Endothelial cell of umbilical vein (primary cell): ENCODE data around the gene OPCML. TPM values are rescaled to one million over a fixed set of nuclear protein-coding genes. Genes with fewer than 3 reads are reported as not detected.

Experiments
- BruUV-seq: library from RNA; stranded (reverse); fragments of 400-500 nt; replicated peaks from 2 replicates; lab custom pipeline; 2021; lab: Mats Ljungman, UMichigan
- CTCF ChIA-PET: fragments of 300-600, 350-600 bp; sonication (Branson Sonifier 250); formaldehyde crosslinking; loops from one replicate; lab custom pipeline; 2021; ENCODE audit warnings: antibody characterized with exemption, inconsistent platforms; lab: Charles Lee
- POLR2A ChIA-PET: fragments of 300-600, 350-600 bp; sonication (Branson Sonifier 250); formaldehyde crosslinking; loops from one replicate; lab custom pipeline; 2021; ENCODE audit warnings: antibody characterized with exemption, inconsistent platforms; lab: Charles Lee
- DNase-seq: peaks from one replicate; pipeline ENCODE4 v3.0.0-alpha.2; 2011; ENCODE audit warnings: low read depth, low spot score
- FAIRE-seq: peaks from 2 replicates; lab custom pipeline; 2011; peaks lifted over from hg19 to GRCh38; lab: Jason Lieb, UNC
- H2AFZ ChIP-seq: 2 replicates; pipeline ENCODE4 v1.6.0; 2012; ENCODE audit warnings: low read depth, low read length, control low read depth, inconsistent platforms
- H3K27ac ChIP-seq: 2 replicates; pipeline ENCODE4 v1.5.1; 2011; ENCODE audit warnings: low read depth, mild to moderate bottlenecking, control low read depth, low read length, moderate library complexity; ENCODE audit not compliant: insufficient read depth
- H3K27me3 ChIP-seq, 2 experiments: 2 replicates each; pipeline versions ENCODE4 v1.6.0 to v1.6.1; 2011; ENCODE audit warnings: low read length in 2 of 2, mixed read lengths in 1 of 2; ENCODE audit not compliant: control insufficient read depth in 2 of 2, insufficient read depth in 2 of 2
- H3K36me3 ChIP-seq, 2 experiments: 2 replicates in 1 of 2; 3 replicates in 1 of 2; pipeline ENCODE4 v1.5.1; 2011; ENCODE audit warnings: low read length in 2 of 2, mild to moderate bottlenecking in 1 of 2, moderate library complexity in 1 of 2; ENCODE audit not compliant: control insufficient read depth in 2 of 2, insufficient read depth in 2 of 2; ENCODE audit errors: extremely low read depth in 1 of 2
- H3K4me1 ChIP-seq: 3 replicates; pipeline ENCODE4 v1.5.1; 2011; ENCODE audit warnings: mild to moderate bottlenecking, low read length; ENCODE audit not compliant: control insufficient read depth, insufficient read depth; ENCODE audit errors: extremely low read depth
- H3K4me2 ChIP-seq: 2 replicates; pipeline ENCODE4 v1.6.1; 2011; ENCODE audit warnings: low read length, control low read depth, mixed read lengths; ENCODE audit not compliant: insufficient read depth
- H3K4me3 ChIP-seq, 3 experiments: fragments of 200-600 bp in 1 of 3; sonication (generic), shearing (Covaris generic) in 1 of 3; replicated peaks in 1 of 3; 2 replicates each; pipeline ENCODE4 v1.5.1; 2011 to 2016; ENCODE audit warnings: control low read depth in 3 of 3, low read length in 3 of 3, mild to moderate bottlenecking in 2 of 3, inconsistent platforms in 1 of 3, low read depth in 1 of 3, moderate library complexity in 1 of 3; ENCODE audit not compliant: insufficient read depth in 1 of 3
- H3K79me2 ChIP-seq: 2 replicates; pipeline ENCODE4 v1.6.0; 2012; ENCODE audit warnings: low read length, inconsistent platforms; ENCODE audit not compliant: control insufficient read depth, insufficient read depth
- H3K9ac ChIP-seq: replicated peaks from 2 replicates; pipeline ENCODE3; 2011; ENCODE audit warnings: low read length, control low read depth; ENCODE audit not compliant: insufficient read depth; ENCODE audit errors: extremely low read depth
- H3K9me1 ChIP-seq: replicated peaks from 3 replicates; pipeline ENCODE4 v1.6.0; 2011; ENCODE audit warnings: mild to moderate bottlenecking, low read length; ENCODE audit not compliant: control insufficient read depth, insufficient read depth; ENCODE audit errors: extremely low read depth
- H3K9me3 ChIP-seq: replicated peaks from 2 replicates; pipeline ENCODE4 v1.5.1; 2012; ENCODE audit warnings: low read length, inconsistent platforms; ENCODE audit not compliant: control insufficient read depth, insufficient read depth
- H4K20me1 ChIP-seq: replicated peaks from 2 replicates; pipeline ENCODE3; 2011; ENCODE audit warnings: mild to moderate bottlenecking, low read length; ENCODE audit not compliant: control insufficient read depth, insufficient read depth; ENCODE audit errors: extremely low read depth
- EZH2 ChIP-seq: IDR thresholded peaks from 2 replicates; pipeline ENCODE4 v1.6.1; 2012; ENCODE audit warnings: borderline replicate concordance, low read depth, mild to moderate bottlenecking, moderate library complexity, low read length, inconsistent platforms; ENCODE audit not compliant: severe bottlenecking
- FOS ChIP-seq: IDR thresholded peaks from 2 replicates; pipeline ENCODE4 v1.6.1; 2011; ENCODE audit warnings: mild to moderate bottlenecking, low read length, moderate library complexity, borderline replicate concordance; ENCODE audit not compliant: insufficient read depth
- GATA2 ChIP-seq: IDR thresholded peaks from 2 replicates; pipeline ENCODE4 v1.7.0; 2011; ENCODE audit warnings: low read depth, mild to moderate bottlenecking, moderate library complexity, mixed read lengths, low read length; ENCODE audit not compliant: insufficient read length, insufficient read depth
- JUN ChIP-seq: IDR thresholded peaks from 2 replicates; pipeline ENCODE4 v1.6.1; 2011; ENCODE audit warnings: borderline replicate concordance, low read depth; ENCODE audit not compliant: insufficient read length, insufficient read depth
- MYC ChIP-seq: IDR thresholded peaks from one replicate; pipeline ENCODE4 v1.6.1; 2011; ENCODE audit warnings: mild to moderate bottlenecking, low read depth, low read length
- POLR2A ChIP-seq: IDR thresholded peaks from 2 replicates; pipeline ENCODE4 v1.6.1; 2012; ENCODE audit warnings: low read depth, mild to moderate bottlenecking, control low read depth, low read length
- POLR2AphosphoS5 ChIP-seq: IDR thresholded peaks from 2 replicates; pipeline ENCODE4 v1.6.1; 2012; ENCODE audit warnings: low read depth, mild to moderate bottlenecking, control low read depth, low read length, moderate library complexity; ENCODE audit not compliant: insufficient read depth
- dilution Hi-C: fragments of 300-500 bp; cut with MboI; formaldehyde crosslinking; loops from one replicate; pipeline ENCODE4 v1.15.0; 2019; ENCODE audit warnings: low sequenced_read_pairs; ENCODE audit not compliant: extremely low pct_ligation_motif_present
- intact Hi-C: fragments of 100-400 bp; cut with micrococcal nuclease; formaldehyde crosslinking; loops from one replicate; pipeline ENCODE4 v1.10.0; 2022
- polyA plus RNA-seq, 4 experiments: library from polyadenylated mRNA; depleted of rRNA in 3 of 4; stranded (reverse) in 3 of 4; unstranded in 1 of 4; fragments of >200 nt; gene quantifications; 2 replicates each; pipeline versions ENCODE4 v1.2.1 to v1.2.3, GENCODE V29; 2011 to 2012; ENCODE audit warnings: missing spikeins in 1 of 4
- total RNA-seq: library from RNA; stranded (reverse); gene quantifications from 2 replicates; pipeline ENCODE4 v1.2.3, GENCODE V29; 2021
- TF ChIP-seq, protein P1 (sequence below): IDR thresholded peaks from 2 replicates; pipeline ENCODE4 v1.6.1; 2011; ENCODE audit not compliant: insufficient read depth, insufficient read length
- TF ChIP-seq, protein P2 (sequence below), 2 donors: IDR thresholded peaks; 1 replicate in 1 of 2; 2 replicates in 1 of 2; pipeline ENCODE4 v1.5.1; 2011; ENCODE audit warnings: low read length in 2 of 2, mild to moderate bottlenecking in 2 of 2, moderate library complexity in 2 of 2, control low read depth in 1 of 2, inconsistent platforms in 1 of 2, low read depth in 1 of 2; ENCODE audit not compliant: insufficient read depth in 1 of 2; ENCODE audit errors: extremely low read depth in 1 of 2

Gene OPCML
- total and polyA plus RNA-seq, 2 donors (not counting 3 experiments of a cell fraction or from before 2014, with no cell fraction given): not detected

DNA sequence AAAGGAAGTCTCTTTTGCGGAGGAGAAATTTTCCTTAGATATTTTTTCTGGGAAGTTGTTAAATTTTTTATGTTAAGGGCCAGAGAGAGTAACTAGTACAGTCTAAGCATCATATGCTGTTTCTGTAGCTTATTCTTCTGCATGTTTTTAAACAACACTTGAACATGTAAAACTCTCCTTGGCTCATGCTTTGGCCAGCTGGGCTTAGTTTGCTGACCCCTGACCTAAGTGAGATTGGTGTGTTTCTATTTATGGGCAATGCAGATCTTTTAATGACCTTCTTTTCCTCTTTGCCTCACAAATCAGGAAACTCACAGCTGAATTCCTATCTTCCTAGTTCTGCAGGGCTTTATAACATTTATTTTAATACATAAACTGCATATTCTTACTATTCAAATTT, 942.5 kb downstream of the OPCML start:
- Histone ChIP-seq H4K20me1 (no peaks in the 10 kb centered on the region), H3K27me3 (no peaks in the 10 kb centered on the region), H3K4me2 (no peak overlapping the region), H3K27ac (no peak overlapping the region), H3K9ac (no peak overlapping the region), H3K9me3 (peaks cover 1% of the 10 kb centered on the region), H3K79me2 (no peaks in the 10 kb centered on the region), H2AFZ (no peak overlapping the region), H3K4me3 (no peak overlapping the region), H3K9me1 (no peaks in the 10 kb centered on the region), H3K4me1 (no peaks in the 10 kb centered on the region), H3K36me3 (no peaks in the 10 kb centered on the region)
- intact Hi-C loops: no loop called here
- CTCF ChIA-PET: no interaction called here
- POLR2A ChIA-PET: no interaction called here
- TF ChIP-seq EZH2 (no peak), POLR2AphosphoS5 (no peak), MYC (no peak), JUN (no peak), FOS (no peak), GATA2 (no peak), POLR2A (no peak)
- TF ChIP-seq, protein P1, sequence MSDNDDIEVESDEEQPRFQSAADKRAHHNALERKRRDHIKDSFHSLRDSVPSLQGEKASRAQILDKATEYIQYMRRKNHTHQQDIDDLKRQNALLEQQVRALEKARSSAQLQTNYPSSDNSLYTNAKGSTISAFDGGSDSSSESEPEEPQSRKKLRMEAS: no peak
- TF ChIP-seq, protein P2, sequence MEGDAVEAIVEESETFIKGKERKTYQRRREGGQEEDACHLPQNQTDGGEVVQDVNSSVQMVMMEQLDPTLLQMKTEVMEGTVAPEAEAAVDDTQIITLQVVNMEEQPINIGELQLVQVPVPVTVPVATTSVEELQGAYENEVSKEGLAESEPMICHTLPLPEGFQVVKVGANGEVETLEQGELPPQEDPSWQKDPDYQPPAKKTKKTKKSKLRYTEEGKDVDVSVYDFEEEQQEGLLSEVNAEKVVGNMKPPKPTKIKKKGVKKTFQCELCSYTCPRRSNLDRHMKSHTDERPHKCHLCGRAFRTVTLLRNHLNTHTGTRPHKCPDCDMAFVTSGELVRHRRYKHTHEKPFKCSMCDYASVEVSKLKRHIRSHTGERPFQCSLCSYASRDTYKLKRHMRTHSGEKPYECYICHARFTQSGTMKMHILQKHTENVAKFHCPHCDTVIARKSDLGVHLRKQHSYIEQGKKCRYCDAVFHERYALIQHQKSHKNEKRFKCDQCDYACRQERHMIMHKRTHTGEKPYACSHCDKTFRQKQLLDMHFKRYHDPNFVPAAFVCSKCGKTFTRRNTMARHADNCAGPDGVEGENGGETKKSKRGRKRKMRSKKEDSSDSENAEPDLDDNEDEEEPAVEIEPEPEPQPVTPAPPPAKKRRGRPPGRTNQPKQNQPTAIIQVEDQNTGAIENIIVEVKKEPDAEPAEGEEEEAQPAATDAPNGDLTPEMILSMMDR (IDR thresholded peaks at IDR 0.05; ENCODE audit: extremely low read depth in 1 of 2, insufficient read depth in 1 of 2, low read depth in 1 of 2, low read length in 2 of 2): no peak
- FAIRE-seq (no peak), DNase-seq (no peak)
- dilution Hi-C loops: no loop called here
- no TSS peak for BruUV-seq
